Neural cell (in vitro differentiated cells): ENCODE data around the gene SEZ6.

ENCODE experiments used
- CTCF ChIP-seq: fragments of 450-650 bp; IDR thresholded peaks from 2 replicates; pipeline ENCODE4 v1.5.1; 2014; ENCODE audit warnings: antibody characterized with exemption, mild to moderate bottlenecking, moderate library complexity; ENCODE audit not compliant: poor library complexity, severe bottlenecking
- EP300 ChIP-seq: fragments of 450-650 bp; conservative IDR thresholded peaks from 2 replicates; pipeline ENCODE4 v1.6.1; 2014; ENCODE audit warnings: antibody characterized with exemption, mild to moderate bottlenecking, moderate library complexity; ENCODE audit not compliant: poor library complexity, severe bottlenecking
- EZH2 ChIP-seq: fragments of 200-600, 300-800 bp; shearing (Covaris generic), sonication (generic); IDR thresholded peaks from 2 replicates; pipeline ENCODE4 v1.6.1; 2014; ENCODE audit warnings: antibody characterized with exemption, low read length, borderline replicate concordance, mild to moderate bottlenecking; ENCODE audit not compliant: insufficient read depth, poor library complexity, severe bottlenecking
- MXI1 ChIP-seq: fragments of 450-650 bp; conservative IDR thresholded peaks from 2 replicates; pipeline ENCODE4 v1.6.1; 2014; ENCODE audit warnings: antibody characterized with exemption, mild to moderate bottlenecking; ENCODE audit not compliant: poor library complexity, severe bottlenecking
- POLR2AphosphoS5 ChIP-seq: IDR thresholded peaks from 2 replicates; pipeline ENCODE4 v1.6.1; 2012

DNA sequence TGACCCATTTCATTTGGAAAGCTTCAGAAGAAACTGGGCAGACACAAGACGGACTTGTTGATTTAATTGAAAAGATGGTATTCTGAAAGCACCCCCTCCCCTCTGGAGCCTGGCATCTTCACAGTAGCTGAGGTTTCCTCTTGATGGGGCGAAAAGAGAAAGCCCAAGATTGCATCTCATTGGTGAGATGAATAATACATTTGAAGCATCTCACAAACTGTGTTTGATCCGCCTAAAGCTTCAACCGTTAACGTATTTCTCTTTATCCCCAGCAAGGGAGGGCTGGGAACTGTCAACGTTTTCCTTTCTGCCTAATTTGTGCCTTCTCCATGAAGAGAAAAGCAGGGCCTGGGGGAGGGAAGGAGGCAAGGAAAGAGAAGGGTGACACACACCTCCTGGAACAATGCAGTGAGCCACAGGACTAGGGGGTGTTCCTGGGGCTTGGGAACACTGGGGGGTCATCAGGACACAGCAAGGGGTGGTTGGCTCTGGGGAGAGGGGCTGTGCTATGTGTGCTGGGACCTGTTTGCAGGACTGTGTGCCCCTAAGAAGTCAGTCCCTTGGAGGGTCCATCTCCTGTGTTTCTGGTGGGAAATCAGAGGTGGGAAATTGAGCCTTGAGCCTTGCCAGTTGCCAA lies 18.6 kb upstream of the SEZ6 start:
- no peak for TF ChIP-seq CTCF
- TF ChIP-seq EP300 = no peak
- TF ChIP-seq POLR2AphosphoS5 = no peak
- TF ChIP-seq EZH2 = no peak
- no peak for TF ChIP-seq MXI1
